ENCODE data around the gene RBM18. TPM values are rescaled to one million over a fixed set of nuclear protein-coding genes. Genes with fewer than 3 reads are reported as not detected.

The RBM18 gene
- total RNA-seq, 4 donors from 2014 or later, result 10.1 to 14.6 (median 13.3) TPM

- Histone ChIP-seq H3K4me1 (peaks cover 3 to 19% (median 11%) of the 10 kb centered on the region in 4 donors), H3K4me3 (no peak overlapping the region), H3K36me3 (peaks cover 13 to 80% (median 65%) of the 10 kb centered on the region in 4 donors), H3K27ac (replicated peaks in 1 of 4) (no peak overlapping the region), H3K27me3 (no peaks in the 10 kb centered on the region), H3K9me3 (no peaks in the 10 kb centered on the region)
- no peak for TF ChIP-seq POLR2A (IDR thresholded peaks at IDR 0.05; ENCODE audit: low read depth)
- no peak for TF ChIP-seq POLR2AphosphoS5 (IDR thresholded peaks at IDR 0.05)
- no peak for TF ChIP-seq EP300 (IDR thresholded peaks at IDR 0.05)
- TF ChIP-seq, protein P1, sequence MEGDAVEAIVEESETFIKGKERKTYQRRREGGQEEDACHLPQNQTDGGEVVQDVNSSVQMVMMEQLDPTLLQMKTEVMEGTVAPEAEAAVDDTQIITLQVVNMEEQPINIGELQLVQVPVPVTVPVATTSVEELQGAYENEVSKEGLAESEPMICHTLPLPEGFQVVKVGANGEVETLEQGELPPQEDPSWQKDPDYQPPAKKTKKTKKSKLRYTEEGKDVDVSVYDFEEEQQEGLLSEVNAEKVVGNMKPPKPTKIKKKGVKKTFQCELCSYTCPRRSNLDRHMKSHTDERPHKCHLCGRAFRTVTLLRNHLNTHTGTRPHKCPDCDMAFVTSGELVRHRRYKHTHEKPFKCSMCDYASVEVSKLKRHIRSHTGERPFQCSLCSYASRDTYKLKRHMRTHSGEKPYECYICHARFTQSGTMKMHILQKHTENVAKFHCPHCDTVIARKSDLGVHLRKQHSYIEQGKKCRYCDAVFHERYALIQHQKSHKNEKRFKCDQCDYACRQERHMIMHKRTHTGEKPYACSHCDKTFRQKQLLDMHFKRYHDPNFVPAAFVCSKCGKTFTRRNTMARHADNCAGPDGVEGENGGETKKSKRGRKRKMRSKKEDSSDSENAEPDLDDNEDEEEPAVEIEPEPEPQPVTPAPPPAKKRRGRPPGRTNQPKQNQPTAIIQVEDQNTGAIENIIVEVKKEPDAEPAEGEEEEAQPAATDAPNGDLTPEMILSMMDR (IDR thresholded peaks at IDR 0.05), result no peak
- 95% methylated on average over 3 of the region's 3 CpGs for WGBS
- intact Hi-C loops (cut with DNase I), result no loop called here
- DNase-seq (ENCODE audit: extremely low spot score), result no peak
These were observed 9.9 kb downstream of the RBM18 start for GRCh38 chr9:122254761-122255160.

DNA sequence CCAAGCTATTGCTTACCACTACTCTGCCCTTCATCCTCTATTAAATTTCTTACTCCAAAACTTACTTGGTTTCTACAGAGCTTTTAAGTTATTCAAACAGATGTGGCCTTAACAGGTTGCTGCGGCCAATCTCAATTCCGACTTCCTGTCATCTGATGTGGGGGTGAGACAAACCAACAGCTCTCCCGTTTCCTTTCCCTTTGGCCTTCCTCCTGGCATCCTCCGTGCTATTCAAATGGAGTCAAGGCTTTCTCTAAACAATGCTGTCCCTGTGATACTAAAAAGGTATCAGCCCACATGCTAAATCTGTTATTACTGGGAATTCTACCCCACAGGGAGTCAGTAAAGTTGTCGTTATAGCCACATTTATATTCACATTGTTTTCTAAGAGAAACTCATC is 11.8 kb downstream of the RBM18 start:
- Histone ChIP-seq H3K4me3 (no peak overlapping the region), H3K27ac (replicated peaks in 1 of 4) (peak overlapping the region in 3 of 4 donors; percentile 20 to 43 (median 22)), H3K36me3 (peaks cover 10 to 80% (median 62%) of the 10 kb centered on the region in 4 donors), H3K9me3 (no peaks in the 10 kb centered on the region), H3K4me1 (peaks cover 3 to 23% (median 9%) of the 10 kb centered on the region in 4 donors), H3K27me3 (no peaks in the 10 kb centered on the region)
- TF ChIP-seq, protein P1 (IDR thresholded peaks at IDR 0.05), result no peak
- no peak for TF ChIP-seq POLR2AphosphoS5 (IDR thresholded peaks at IDR 0.05)
- TF ChIP-seq EP300 (IDR thresholded peaks at IDR 0.05), result no peak
- no peak for TF ChIP-seq POLR2A (IDR thresholded peaks at IDR 0.05; ENCODE audit: low read depth)
- no peak for DNase-seq (ENCODE audit: extremely low spot score)
- intact Hi-C loops (cut with DNase I), result no loop called here
- WGBS, result 67% methylated on average over 5 of the region's 5 CpGs

DNA sequence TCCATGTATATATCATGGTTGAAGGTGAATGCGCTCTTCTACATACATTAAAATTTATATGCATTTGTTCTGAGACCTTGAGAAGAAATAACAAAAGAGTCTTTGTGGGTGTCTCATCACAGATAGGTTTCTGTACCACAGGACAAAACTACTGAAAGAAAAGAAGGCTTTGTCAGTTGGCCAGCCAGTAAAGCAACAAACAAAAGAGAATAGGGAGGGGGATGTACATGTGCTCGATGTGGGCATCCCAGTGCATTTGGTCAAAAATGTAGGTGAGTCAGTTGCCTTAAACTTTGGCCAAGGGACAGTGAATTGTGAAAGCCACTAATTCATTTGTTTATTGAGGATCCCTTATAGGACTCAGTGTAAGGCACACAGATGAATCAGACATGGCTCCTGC is 13.3 kb downstream of the RBM18 start:
- no peak for DNase-seq (ENCODE audit: extremely low spot score)
- Histone ChIP-seq H3K4me1 (peaks cover 3 to 23% (median 9%) of the 10 kb centered on the region in 4 donors), H3K9me3 (no peaks in the 10 kb centered on the region), H3K4me3 (no peak overlapping the region), H3K27ac (replicated peaks in 1 of 4) (no peak overlapping the region), H3K27me3 (no peaks in the 10 kb centered on the region), H3K36me3 (peaks cover 23 to 90% (median 68%) of the 10 kb centered on the region in 4 donors)
- TF ChIP-seq POLR2AphosphoS5 (IDR thresholded peaks at IDR 0.05), result no peak
- TF ChIP-seq, protein P1 (IDR thresholded peaks at IDR 0.05), result no peak
- TF ChIP-seq EP300 (IDR thresholded peaks at IDR 0.05), result no peak
- TF ChIP-seq POLR2A (IDR thresholded peaks at IDR 0.05; ENCODE audit: low read depth), result no peak
- intact Hi-C loops (cut with DNase I), result no loop called here
- WGBS, result 93% methylated on average over 2 of the region's 2 CpGs

GRCh38 chr9:122248448-122248865 is 16.2 kb downstream of the RBM18 start:
- intact Hi-C loops (cut with DNase I), result no loop called here
- Histone ChIP-seq H3K36me3 (peaks cover 49 to 98% (median 83%) of the 10 kb centered on the region in 4 donors), H3K4me3 (no peak overlapping the region), H3K9me3 (no peaks in the 10 kb centered on the region), H3K4me1 (peaks cover 3 to 18% (median 7%) of the 10 kb centered on the region in 4 donors), H3K27ac (replicated peaks in 1 of 4) (no peak overlapping the region), H3K27me3 (no peaks in the 10 kb centered on the region)
- WGBS, result 87% methylated on average over 5 of the region's 5 CpGs
- no peak for DNase-seq (ENCODE audit: extremely low spot score)
- TF ChIP-seq POLR2AphosphoS5 (IDR thresholded peaks at IDR 0.05), result peak; percentile 14 to 32
- TF ChIP-seq, protein P1 (IDR thresholded peaks at IDR 0.05), result no peak

- Histone ChIP-seq H3K27me3 (no peaks in the 10 kb centered on the region), H3K4me3 (no peak overlapping the region), H3K4me1 (peaks cover 0 to 5% (median 0%) of the 10 kb centered on the region in 4 donors), H3K36me3 (peaks cover 58 to 100% (median 91%) of the 10 kb centered on the region in 4 donors), H3K9me3 (no peaks in the 10 kb centered on the region), H3K27ac (replicated peaks in 1 of 4) (no peak overlapping the region)
- no peak for DNase-seq (ENCODE audit: extremely low spot score)
- 66% methylated on average over 3 of the region's 3 CpGs for WGBS
- TF ChIP-seq POLR2AphosphoS5 (IDR thresholded peaks at IDR 0.05), result no peak
- TF ChIP-seq, protein P1 (IDR thresholded peaks at IDR 0.05), result no peak
- no peak for TF ChIP-seq POLR2A (IDR thresholded peaks at IDR 0.05; ENCODE audit: low read depth)
- no peak for TF ChIP-seq EP300 (IDR thresholded peaks at IDR 0.05)
- intact Hi-C loops (cut with DNase I), result no loop called here
These were observed 18.0 kb downstream of the RBM18 start for GRCh38 chr9:122246666-122247065.

All from esophagus muscularis mucosa (tissue), 4 donors.